Right ventricle myocardium inferior (tissue), 1 donor: ENCODE data around the gene TMUB2. TPM values are rescaled to one million over a fixed set of nuclear protein-coding genes. Genes with fewer than 3 reads are reported as not detected.
"Not testable (repeated sequence)": the region's sequence is repeated elsewhere in the genome, so short reads cannot be mapped to it uniquely, and the experiment has no call there.

ENCODE experiments used
- ATAC-seq: fragments of 200-7000 bp; cut with Tn5 transposase; one replicate; pipeline ENCODE4 v1.9.1; 2020; ENCODE audit warnings: mild to moderate bottlenecking, moderate library complexity
- DNase-seq: peaks from one replicate; pipeline ENCODE4 v3.0.0; 2021; ENCODE audit errors: missing footprints
- intact Hi-C: fragments of 100-400 bp; cut with DNase I; formaldehyde crosslinking; loops from one replicate; pipeline ENCODE4 v1.11.0; 2022
- long read RNA-seq: library from polyadenylated mRNA; unstranded; transcript quantifications from one replicate; pipeline ENCODE4 v2.0.0, GENCODE V29; 2021
- total RNA-seq: library from RNA; stranded (reverse); fragmentation: NEBNext Ultra II Directional; extraction: Animal tissue kit (Norgen Biotek cat#: 25700); gene quantifications from one replicate; pipeline ENCODE4 v1.2.1, GENCODE V29; 2021
- donor health status: DM: no; HTN: yes; CAD: no; lungs with severe emphysema.

Gene TMUB2
- total RNA-seq, result 20.8 TPM
- long read RNA-seq, transcript TMUB2-201 (3 exons, 2,418 nt), result major isoform, 7 of 19 reads
- long read RNA-seq, partial matches to known transcripts, result 5 of 19 reads
- long read RNA-seq, other reads (novel, unspliced or antisense), result 7 of 19 reads

GRCh38 chr17:44186307-44187130 lies at the start of gene TMUB2:
TSS of gene TMUB2 (plus strand) at chr17:44186972. CDS start at chr17:44187709, 737 bp downstream.
- ATAC-seq, result peak; percentile 97
- peak; percentile 99 for DNase-seq
- intact Hi-C loops, result loop anchor here (2.0 kb wide), 1 partner anchor 14 kb away; no protein-coding TSS in a partner anchor

DNA sequence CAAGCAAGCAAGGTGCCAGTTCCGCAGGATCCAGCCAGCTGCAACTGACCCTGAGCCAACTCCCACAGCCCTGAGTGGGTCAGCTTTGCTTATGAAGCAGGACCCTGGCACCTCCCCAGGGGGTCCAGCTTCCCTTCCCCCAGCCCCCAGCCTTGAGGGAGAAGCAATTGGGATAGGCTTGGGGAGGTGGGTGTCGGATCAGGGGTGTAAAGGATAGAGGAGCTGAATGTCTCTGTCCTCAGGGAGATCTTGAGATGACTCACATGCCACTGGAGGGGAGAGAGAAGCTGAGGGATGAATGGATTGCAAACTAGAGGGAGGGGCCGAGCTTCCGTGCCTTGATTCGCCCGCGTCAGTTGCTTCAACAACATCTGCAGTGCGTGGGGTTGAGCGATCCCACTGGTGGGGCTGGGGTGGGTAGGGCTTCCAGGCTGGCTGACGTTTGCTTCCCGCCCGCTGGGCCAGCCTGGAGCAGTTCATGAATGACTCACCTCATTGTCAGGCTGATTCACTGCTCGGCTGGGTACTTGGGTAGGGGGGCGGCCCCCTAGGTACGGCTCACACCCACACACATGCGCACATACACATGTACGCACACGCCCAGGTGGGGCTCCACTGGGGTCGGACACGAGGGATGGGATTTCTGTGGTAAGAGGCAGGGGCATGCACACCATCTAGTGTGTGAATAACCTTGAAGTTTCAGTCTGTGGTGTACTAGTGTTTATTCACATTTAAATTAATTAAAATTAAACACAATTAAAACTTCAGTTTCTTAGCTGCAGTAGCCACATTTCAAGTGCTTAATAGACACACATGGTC lies 48.7 kb upstream of the TMUB2 start:
- ATAC-seq, result peak; percentile 80
- DNase-seq, result peak; percentile 81
- intact Hi-C loops, result no loop called here

GRCh38 chr17:44143921-44144320 lies 42.9 kb upstream of the TMUB2 start:
- DNase-seq, ATAC-seq, intact Hi-C loops: not testable (repeated sequence)

- ATAC-seq, result no peak
- intact Hi-C loops, result no loop called here
- DNase-seq, result peak; percentile 9
Observed at GRCh38 chr17:44144966-44145739, 41.6 kb upstream of the TMUB2 start.

- DNase-seq, result no peak
- intact Hi-C loops, result no loop called here
- ATAC-seq, result peak; percentile 56
Observed at GRCh38 chr17:44146375-44147346, 40.1 kb upstream of the TMUB2 start.

DNA sequence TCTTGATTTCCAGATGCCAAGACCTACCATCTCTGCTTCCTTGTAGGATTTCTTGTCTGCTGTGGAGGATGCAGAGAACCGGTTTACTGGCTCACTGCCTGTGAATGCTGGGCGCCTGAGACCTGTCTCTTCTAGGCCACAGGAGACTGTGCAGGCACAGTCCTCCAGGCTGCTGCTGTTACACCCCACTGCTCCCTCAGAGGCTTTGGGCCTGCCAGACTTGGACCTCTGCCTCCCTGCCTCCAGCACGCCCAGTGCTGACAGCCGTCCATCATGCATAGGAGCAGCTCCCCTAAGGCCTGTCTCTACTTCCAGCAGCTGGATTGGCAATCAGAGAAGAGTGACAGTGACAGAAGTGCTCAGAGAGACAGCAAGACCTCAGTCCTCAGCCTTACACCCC lies 39.0 kb upstream of the TMUB2 start:
- ATAC-seq, result peak; percentile 62
- peak; percentile 63 for DNase-seq
- intact Hi-C loops, result no loop called here

GRCh38 chr17:44149066-44149465 lies 37.7 kb upstream of the TMUB2 start:
- ATAC-seq, intact Hi-C loops: not testable (repeated sequence)
- DNase-seq, result peak; percentile 23

DNA sequence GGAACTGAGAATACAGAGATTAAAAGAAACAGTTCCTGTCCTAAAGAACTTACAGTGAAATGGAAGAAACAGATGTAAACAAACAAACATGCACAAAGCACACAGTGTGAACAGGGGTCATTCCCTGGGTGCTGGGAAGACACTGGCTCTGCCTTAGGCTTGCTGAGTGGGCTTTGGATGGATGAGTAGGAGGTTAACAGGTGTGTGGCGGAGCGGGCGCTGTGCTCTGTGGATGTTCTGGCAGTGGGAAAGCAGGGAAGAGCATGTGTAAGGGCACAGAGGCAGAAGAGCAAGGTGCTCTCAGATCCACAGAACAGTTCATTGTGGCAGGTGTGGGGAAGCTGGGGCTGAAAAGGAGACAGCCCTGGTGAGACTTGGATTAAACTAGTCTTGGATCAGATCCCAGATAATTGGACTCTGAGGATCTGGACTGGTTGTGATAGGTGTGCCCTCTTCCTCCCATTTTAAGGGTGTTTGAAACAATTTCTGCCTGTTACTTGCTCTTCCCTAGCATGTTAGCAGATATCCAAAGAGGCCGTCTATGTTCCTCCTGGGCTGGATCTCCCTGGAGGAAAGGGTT lies 36.9 kb upstream of the TMUB2 start:
- no peak for ATAC-seq
- peak; percentile 9 for DNase-seq
- intact Hi-C loops, result no loop called here

- intact Hi-C loops, result no loop called here
- DNase-seq, result no peak
- no peak for ATAC-seq
Observed at GRCh38 chr17:44152875-44153274, 33.9 kb upstream of the TMUB2 start.

DNA sequence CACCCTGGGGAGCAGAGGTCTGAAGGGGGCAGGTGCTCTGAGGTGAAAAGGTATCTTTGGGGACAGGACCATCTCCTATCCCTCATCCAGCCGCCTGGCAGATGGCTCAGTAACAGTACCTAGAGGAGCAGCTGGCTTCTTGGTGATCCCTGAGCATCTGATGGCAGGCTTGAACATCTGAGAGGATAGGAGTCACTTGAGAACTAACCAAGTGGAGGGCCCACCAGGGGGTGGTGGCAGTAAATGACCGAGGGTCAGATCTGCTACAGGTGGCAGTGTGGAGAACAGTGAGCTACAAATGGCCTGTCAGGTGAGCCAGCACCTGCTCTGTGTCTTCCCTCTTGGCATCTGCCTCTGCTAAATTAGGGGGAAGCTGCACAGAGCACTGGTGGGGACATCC lies 31.3 kb upstream of the TMUB2 start:
- intact Hi-C loops, result no loop called here
- ATAC-seq (no peak), DNase-seq (peak; percentile 37)

GRCh38 chr17:44159519-44160210 lies 27.1 kb upstream of the TMUB2 start:
- intact Hi-C loops, result no loop called here
- ATAC-seq (no peak), DNase-seq (no peak)

GRCh38 chr17:44164476-44164875 lies 22.3 kb upstream of the TMUB2 start:
- intact Hi-C loops, result no loop called here
- ATAC-seq (no peak), DNase-seq (no peak)

DNA sequence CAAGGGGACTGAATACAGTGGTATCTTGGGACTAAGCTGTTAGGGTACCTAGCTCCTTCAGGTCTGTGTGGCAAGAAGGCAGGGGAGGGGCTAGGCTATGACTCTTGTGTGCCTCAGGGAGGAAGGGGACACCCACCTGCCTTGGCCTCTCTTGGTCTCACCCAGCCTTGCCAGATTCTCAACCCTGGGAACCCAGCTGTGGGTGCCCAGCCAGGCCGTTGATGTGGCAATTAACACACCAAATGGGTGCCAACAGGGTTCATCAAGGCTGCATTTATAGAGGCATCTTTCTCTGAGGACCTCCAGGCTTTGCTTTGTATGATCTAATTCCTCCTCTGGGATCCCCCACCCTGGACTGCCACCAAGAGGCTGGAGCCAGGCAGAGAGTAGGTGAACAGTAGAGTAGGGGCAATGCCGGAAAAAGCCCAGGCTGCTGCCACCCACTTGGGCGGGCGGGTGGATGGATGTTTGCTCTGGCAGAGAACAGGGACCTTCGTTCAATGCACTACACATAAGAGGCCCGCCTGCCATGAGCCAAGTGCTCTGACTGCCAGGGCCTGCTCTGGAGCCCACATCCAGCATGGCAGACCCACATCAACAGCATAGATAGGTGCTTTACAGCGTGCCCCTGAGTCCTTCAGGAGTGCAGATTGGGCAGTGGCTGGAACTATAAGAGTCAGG lies 19.5 kb upstream of the TMUB2 start:
- intact Hi-C loops, result loop anchor here (5.0 kb wide), 1 partner anchor 160 kb away; no protein-coding TSS in a partner anchor
- ATAC-seq (no peak), DNase-seq (no peak)

GRCh38 chr17:44170135-44170498 lies 16.7 kb upstream of the TMUB2 start:
- DNase-seq, result no peak
- ATAC-seq, result no peak
- intact Hi-C loops, result loop anchor here (10.0 kb wide), 1 partner anchor 45 kb away; the partner anchor contains the start of gene HDAC5

DNA sequence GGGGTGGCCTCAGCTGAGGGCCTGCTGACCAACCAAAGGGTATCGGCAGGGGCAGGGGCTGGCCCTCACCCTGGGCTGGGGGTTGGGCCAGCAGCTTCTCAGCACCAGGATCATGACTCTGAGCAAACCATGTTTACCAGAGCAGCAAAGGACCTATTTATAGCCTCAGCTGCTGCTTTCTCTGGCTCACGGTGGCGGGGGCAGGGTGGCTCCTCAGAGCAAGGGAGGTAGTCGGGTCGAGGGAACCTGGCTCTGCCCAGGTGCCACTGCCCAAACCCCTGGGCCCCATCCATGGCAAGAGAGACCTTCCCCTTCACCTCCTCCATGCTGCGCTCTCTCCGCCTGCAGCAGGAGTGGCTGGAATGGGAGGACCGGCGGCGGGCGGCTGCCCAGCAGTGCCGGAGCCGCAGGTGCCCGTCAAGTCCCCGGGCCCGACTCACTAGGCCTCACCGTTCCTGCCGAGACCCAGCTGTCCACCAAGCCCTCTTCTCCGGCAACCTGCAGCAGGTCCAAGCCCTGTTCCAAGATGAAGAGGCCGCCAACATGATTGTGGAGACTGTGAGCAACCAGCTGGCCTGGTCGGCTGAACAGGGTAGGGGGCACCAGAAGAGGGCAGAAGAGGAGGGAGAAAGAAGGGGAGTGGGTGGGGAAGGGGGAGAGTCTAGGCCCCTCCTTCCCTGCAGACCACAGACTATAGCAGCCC lies 16.1 kb upstream of the TMUB2 start, which contains the start of gene ASB16:
TSS of gene ASB16 (plus strand) at position 206 of the 703 bp plus-strand sequence. CDS start at position 292, 86 bp downstream.
- intact Hi-C loops, result loop anchor here (10.0 kb wide), 1 partner anchor 46 kb away; the partner anchor contains the start of gene HDAC5
- ATAC-seq (peak; percentile 78), DNase-seq (no peak)
